A549 (cell line): ENCODE data around the gene ZBTB45.

Source experiments
- CEBPB ChIP-seq, 2 experiments: fragments of >200 bp in 1 of 2; sonication (Bioruptor Twin) in 1 of 2; formaldehyde crosslinking in 1 of 2; IDR thresholded peaks; 2 replicates each; pipeline ENCODE4 v1.6.1; 2012 to 2016
- CTCF ChIP-seq: fragments of >200 bp; sonication (Bioruptor Twin); formaldehyde crosslinking; IDR thresholded peaks from 3 replicates; pipeline ENCODE4 v1.5.1; 2016
- E2F6 ChIP-seq: IDR thresholded peaks from 2 replicates; pipeline ENCODE4 v1.6.1; 2012; ENCODE audit warnings: low read depth, borderline replicate concordance
- EP300 ChIP-seq, 2 experiments: fragments of >200 bp; sonication (Bioruptor Twin); formaldehyde crosslinking; IDR thresholded peaks; 2 replicates in 1 of 2; 3 replicates in 1 of 2; pipeline ENCODE4 v1.6.1; 2016 to 2017
- GATA3 ChIP-seq: IDR thresholded peaks from 2 replicates; pipeline ENCODE4 v1.6.1; 2012; ENCODE audit warnings: borderline replicate concordance
- KDM5A ChIP-seq: fragments of 200-600 bp; sonication (generic); IDR thresholded peaks from 2 replicates; pipeline ENCODE4 v1.6.1; 2016; ENCODE audit warnings: antibody characterized with exemption, mild to moderate bottlenecking
- NPAS2 ChIP-seq: fragments of 250-450 bp; sonication (Bioruptor Pico); IDR thresholded peaks from 2 replicates; pipeline ENCODE4 v1.8.0; 2022; ENCODE audit warnings: mild to moderate bottlenecking, moderate library complexity, borderline replicate concordance
- POLR2A ChIP-seq: IDR thresholded peaks from 2 replicates; pipeline ENCODE4 v1.6.1; 2012; ENCODE audit warnings: mild to moderate bottlenecking, low read length
- RAD21 ChIP-seq, 2 experiments: fragments of >200 bp in 1 of 2; sonication (Bioruptor Twin) in 1 of 2; formaldehyde crosslinking in 1 of 2; IDR thresholded peaks in 1 of 2; conservative IDR thresholded peaks in 1 of 2; 2 replicates in 1 of 2; 3 replicates in 1 of 2; pipeline ENCODE4 v1.6.1; 2012 to 2018; ENCODE audit warnings: inconsistent platforms in 1 of 2
- REST ChIP-seq: fragments of 200-600 bp; sonication (generic); IDR thresholded peaks from 2 replicates; pipeline ENCODE4 v1.6.1; 2016; ENCODE audit warnings: antibody characterized with exemption, mild to moderate bottlenecking, moderate library complexity

- TF ChIP-seq CTCF = no peak
- TF ChIP-seq E2F6 = no peak
- no peak for TF ChIP-seq REST
- no peak for TF ChIP-seq POLR2A
- no peak for TF ChIP-seq GATA3
- no peak for TF ChIP-seq KDM5A
- TF ChIP-seq EP300 (IDR thresholded peaks at IDR 0.05) = no peak
- no peak for TF ChIP-seq CEBPB (IDR thresholded peaks at IDR 0.05)
- TF ChIP-seq RAD21 (conservative IDR thresholded peaks at IDR 0.05 in 1 of 2, IDR thresholded peaks at IDR 0.05 in 1 of 2) = no peak
- TF ChIP-seq NPAS2 (CRISPR knock-in tag) = no peak
Measured at GRCh38 chr19:58500242-58500641, 19.4 kb downstream of the ZBTB45 start.
